Colon (tissue), 2 donors: Measurements from ENCODE around the gene NKAIN2.

Experiments used
- FAIRE-seq: peaks from 2 replicates; lab custom pipeline; 2012; peaks lifted over from hg19 to GRCh38; lab: Jason Lieb, UNC
- donor health status: control.
- donor health status: control.

The NKAIN2 gene

DNA sequence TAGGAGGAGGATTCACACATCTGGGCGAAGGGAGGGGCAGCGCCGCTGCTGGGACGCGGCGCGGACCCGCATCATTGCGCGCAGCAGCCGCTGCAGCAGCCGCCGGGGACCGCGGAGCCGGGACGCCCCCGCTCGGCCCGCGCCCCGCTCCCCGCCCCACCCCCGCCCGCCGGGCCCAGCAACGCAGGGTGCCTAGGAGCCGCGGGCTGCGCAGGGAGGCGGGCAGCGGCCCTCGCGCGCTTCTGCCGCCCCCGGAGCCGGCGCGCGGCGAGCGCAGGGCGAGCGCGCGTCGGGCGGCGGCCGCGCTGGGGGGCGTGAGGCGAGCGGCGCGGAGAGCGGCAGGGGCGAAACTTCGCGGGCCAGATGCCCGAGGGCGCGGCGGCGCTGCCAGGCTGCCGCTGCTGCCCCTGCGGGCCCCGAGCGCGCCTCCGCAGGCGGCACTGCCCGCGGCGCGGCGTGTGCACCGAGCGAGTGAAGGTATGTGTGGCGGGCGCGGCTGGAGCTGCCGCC lies at the start of gene NKAIN2:
TSS of gene NKAIN2 (plus strand) at position 362 of the 510 bp plus-strand sequence.
- no peak for FAIRE-seq

DNA sequence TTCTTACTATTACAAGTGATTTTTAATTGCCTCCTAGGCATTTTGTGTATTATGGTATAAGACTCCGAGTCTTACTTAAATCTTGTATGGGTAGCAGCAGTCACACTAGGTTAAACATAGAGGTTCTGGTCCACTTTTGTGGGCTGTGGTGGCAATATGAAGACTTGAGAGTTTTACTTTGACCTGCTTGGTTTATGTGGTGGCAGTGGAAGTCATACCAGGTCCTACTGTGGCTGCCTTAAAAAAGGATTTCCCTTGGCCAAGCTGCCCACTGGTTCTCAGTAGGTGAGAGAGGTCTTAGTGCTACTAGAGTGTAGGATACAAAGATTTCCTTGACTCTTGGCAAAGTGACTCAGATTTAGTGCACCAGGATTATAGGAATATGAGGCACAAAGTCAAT lies 44.2 kb upstream of the NKAIN2 start:
- FAIRE-seq = no peak

DNA sequence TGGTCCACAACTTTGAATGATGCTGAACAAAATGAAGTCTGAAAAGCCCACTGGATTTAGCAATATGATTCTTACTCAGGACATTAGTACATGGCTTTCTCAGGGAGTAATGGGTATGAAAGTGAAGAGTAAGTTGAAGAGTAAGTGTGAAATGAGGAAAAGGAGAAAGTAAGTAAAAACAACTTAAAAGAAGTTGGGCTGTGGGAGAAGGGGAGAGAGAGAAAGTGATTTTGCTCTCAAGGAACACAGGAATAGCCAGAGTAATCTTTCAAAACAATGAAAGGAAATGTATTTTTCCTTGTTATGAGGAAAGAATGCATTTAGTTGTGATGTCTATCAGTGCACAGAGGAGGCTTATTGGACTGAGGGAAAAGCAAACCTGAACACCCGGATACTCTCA lies 39.8 kb upstream of the NKAIN2 start:
- no peak for FAIRE-seq

- FAIRE-seq = no peak
Measured at GRCh38 chr6:123764722-123765121, 38.9 kb upstream of the NKAIN2 start.

- no peak for FAIRE-seq
Measured at GRCh38 chr6:123768921-123769320, 34.7 kb upstream of the NKAIN2 start.

GRCh38 chr6:123769431-123769830 lies 34.2 kb upstream of the NKAIN2 start:
- no peak for FAIRE-seq

GRCh38 chr6:123770247-123770949 lies 33.3 kb upstream of the NKAIN2 start:
- FAIRE-seq = no peak

- FAIRE-seq = no peak
Measured at GRCh38 chr6:123771126-123771525, 32.5 kb upstream of the NKAIN2 start.

GRCh38 chr6:123777563-123777962 lies 26.1 kb upstream of the NKAIN2 start:
- FAIRE-seq = no peak

- FAIRE-seq = no peak
Measured at GRCh38 chr6:123780021-123780420, 23.6 kb upstream of the NKAIN2 start.

GRCh38 chr6:123784330-123784729 lies 19.3 kb upstream of the NKAIN2 start:
- FAIRE-seq = no peak

DNA sequence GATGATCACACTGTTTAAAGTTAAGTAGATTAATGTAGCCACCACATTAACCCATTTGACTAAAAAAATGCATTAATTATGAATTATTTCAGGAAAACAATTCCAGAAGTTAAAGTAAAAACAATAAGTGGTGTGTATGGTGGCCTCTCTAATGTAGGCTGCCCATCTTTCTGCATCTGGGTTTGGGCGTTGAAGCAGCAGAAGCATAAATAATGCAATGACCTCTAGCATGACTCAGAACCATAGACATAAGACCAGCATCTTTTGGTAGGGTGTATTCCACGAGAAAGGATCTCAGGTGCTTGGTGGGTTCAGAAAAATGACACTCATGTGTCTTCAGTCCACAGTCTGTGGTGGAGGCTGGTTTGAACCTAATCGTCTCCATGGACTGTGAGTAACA lies 18.6 kb upstream of the NKAIN2 start:
- no peak for FAIRE-seq

GRCh38 chr6:123788319-123788718 lies 15.3 kb upstream of the NKAIN2 start:
- no peak for FAIRE-seq

DNA sequence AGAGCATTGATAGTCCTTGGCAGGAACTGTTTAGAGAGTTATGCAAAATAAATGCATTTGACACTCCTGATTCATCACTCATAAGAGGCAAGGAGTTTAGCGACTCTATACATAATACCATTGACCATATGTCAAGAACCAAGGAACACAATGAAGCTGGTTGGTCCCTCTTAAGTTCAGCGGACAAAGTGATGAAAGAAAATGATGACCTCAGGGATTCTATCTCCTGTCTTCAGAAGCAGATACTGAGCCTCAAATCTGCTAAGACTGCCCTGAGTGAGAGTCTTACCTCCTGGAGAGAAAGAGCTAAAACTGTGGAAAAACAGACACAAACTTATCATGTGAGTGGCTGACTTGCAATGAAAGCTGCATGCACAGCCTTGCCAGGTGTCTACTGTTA lies 9.5 kb upstream of the NKAIN2 start:
- FAIRE-seq = no peak

DNA sequence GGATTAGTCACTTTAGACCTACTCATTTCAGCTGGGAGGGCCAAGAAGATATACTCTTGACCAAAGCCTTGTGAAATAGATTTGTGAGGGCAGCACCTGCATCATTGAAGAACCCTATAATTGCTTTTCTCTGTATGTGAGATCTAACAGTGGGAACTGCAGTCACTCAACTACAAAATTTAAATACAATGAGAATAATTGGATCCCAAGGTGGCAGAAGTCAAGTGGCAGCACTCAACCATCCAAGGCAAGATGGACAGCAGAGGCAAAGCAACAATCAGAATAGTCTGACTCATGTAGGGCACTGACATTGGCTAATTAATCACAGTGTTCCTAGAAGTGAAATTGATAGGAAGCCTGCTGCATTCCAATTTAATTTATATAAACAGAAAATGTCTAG lies 8.9 kb upstream of the NKAIN2 start:
- no peak for FAIRE-seq

GRCh38 chr6:123801067-123801466 lies 2.6 kb upstream of the NKAIN2 start:
- FAIRE-seq = no peak

DNA sequence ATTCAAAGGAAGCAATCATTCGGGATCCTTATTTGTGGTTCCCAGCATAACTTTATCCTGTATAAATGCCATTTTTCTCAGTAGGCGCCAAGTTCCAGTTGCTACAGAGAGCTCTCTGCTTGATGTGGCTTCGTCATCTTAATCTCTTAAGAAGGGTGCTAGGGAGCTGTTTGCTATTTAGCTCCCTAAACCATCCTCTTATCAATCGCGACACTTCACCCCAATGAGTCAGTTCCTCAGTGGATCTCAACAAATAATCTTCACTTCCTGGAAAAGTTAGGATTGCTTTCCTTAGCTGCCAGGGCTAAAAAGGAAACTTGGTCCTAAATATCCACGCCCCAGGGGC lies 1.3 kb upstream of the NKAIN2 start:
- no peak for FAIRE-seq

DNA sequence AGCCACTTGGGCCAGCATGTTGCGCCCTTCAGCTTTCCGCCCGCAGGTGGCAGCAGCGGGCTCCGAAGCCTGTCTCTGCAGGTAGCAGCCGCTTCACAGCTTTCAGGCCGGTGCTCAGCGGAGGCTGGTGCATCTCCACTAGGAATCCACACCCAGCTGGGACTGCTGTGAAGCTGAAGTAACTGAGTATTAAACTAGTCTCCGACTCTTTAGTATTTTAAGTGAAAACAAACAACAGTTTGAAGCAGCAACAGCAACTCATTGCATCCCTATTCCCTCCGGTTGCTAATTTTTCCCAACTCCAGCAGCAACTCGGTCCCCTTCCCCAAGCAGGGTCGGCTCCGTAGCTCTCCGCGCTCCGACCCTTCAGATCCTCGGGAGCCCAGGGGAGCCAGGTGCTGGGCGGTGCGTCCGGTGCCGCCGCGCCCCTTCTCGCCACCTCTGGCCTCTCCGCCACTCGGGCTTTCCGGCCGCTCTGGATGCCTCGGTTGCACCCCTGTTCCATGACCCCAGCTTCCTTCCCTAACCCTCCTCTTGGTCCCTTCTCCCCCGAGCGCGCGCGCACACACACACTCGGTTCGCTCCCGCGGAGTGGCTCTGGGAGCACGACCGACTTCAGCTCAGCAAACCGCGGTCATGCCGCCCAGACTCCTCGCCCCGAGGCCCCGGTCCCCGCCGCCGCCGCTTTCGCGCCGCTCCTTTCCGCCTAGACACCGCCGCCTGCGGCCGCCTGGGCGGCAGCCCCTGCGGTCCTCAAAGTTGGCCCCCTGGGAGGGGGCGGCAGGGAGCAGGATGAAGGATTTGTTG lies 765 bp upstream of the NKAIN2 start:
- no peak for FAIRE-seq

DNA sequence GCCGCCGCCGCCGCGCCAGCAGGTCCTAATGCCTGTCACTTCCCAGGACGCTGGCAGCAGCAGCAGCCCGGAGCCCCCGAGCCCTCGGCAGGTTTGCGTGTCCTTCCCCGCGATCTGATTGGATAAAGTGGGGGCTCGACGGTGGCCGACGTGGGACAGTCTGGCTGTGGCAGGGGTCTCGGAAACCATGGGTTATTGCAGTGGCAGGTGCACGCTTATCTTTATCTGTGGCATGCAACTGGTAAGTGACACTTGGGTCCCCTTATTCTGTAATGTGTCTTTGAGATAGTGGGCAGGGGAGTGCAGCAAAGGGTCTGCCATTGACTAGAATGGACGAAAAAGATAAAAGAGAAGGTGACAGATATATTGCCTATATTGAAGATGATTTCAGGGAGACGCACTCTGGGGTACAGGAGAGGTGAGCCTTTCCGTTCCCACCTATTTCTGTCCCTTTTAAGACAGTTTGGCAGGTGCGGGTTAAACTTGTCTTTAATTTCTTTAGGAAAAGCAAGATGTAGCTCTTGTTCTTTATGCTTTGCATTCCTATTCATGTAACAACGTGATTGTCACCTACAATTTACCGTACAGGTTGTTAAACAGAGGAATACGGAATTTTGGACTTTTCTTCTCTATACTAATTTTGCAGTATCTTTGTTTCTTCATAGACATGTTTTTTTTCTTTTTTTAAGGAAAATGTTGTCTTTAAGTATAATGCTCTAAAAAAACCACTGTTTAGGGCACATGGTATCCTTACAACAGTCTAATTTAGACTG lies 535 bp downstream of the NKAIN2 start:
- no peak for FAIRE-seq

DNA sequence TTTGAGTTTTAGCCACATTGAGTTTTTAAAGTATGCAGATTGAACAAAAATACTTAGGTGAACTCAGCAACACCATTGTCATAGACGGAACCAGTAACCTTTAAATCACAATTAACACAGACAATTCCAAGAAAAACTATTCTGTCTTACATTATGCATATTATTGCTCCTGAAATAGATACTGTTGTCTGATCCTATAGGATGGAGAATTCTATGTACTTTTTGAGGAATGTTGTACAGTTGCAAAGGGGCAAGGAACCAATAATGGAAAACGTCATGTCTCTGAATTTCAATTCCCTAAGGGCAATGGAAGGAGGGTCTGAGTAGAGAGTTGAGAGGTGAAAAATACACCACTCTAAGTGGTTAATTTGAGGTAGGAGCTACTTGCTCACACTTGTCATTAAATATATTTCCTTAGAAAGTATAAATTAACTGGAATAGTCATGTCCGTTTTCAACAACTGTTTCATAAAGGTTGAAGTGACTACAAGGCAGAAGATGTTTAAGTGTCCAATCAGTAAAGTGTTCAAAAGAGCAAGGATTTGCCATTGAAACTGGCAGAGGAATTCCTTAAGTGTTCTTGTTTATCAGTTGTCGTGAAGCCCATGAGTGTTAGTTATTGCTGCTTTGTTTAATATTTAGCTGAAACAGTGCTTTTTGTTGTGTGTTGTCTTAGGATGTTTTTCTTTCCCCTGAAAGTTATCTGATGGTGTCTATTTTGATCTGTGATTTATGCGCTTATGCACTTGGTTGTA lies 1.3 kb downstream of the NKAIN2 start:
- FAIRE-seq = no peak

- FAIRE-seq = no peak
Measured at GRCh38 chr6:123805921-123806320, 2.3 kb downstream of the NKAIN2 start.

- FAIRE-seq = no peak
Measured at GRCh38 chr6:123806561-123806960, 2.9 kb downstream of the NKAIN2 start.
